Heart left ventricle (tissue), 16 donors: ENCODE data around the gene DUSP22. TPM values are rescaled to one million over a fixed set of nuclear protein-coding genes. Genes with fewer than 3 reads are reported as not detected.

Source experiments
- ATAC-seq, 4 donors: fragments of 200-7000 bp; cut with Tn5 transposase; one replicate each; pipeline ENCODE4 v1.9.1; 2020 to 2022; ENCODE audit warnings: moderate library complexity in 4 of 4, mild to moderate bottlenecking in 3 of 4, moderate number of reproducible peaks in 1 of 4
- DNase-seq, 5 donors: peaks; one replicate each; pipeline ENCODE4 v3.0.0-alpha.2; 2020
- H3K27ac ChIP-seq, 12 donors: fragments of 200-600 bp; sonication (generic) in 4 of 12; one replicate each; pipeline versions ENCODE4 v1.5.0 to v1.8.0; 2016 to 2022; ENCODE audit warnings: mild to moderate bottlenecking in 2 of 12
- H3K27me3 ChIP-seq, 9 donors: fragments of 200-600 bp; sonication (generic) in 2 of 9; one replicate each; pipeline versions ENCODE4 v1.5.1 to v1.8.0; 2016 to 2022; ENCODE audit warnings: mild to moderate bottlenecking in 3 of 9
- H3K36me3 ChIP-seq, 9 donors: fragments of 200-600 bp; sonication (generic) in 2 of 9; one replicate each; pipeline versions ENCODE4 v1.5.0 to v1.8.0; 2018 to 2022; ENCODE audit warnings: mild to moderate bottlenecking in 2 of 9
- H3K4me1 ChIP-seq, 12 donors: fragments of 200-600 bp; sonication (generic) in 4 of 12; one replicate each; pipeline versions ENCODE4 v1.5.0 to v1.8.0; 2016 to 2022; ENCODE audit warnings: mild to moderate bottlenecking in 3 of 12
- H3K4me3 ChIP-seq, 12 donors: fragments of 200-600 bp; sonication (generic) in 4 of 12; one replicate each; pipeline versions ENCODE4 v1.5.0 to v1.8.0; 2017 to 2022; ENCODE audit warnings: mild to moderate bottlenecking in 9 of 12, moderate library complexity in 4 of 12
- H3K9me3 ChIP-seq, 12 donors: fragments of 200-600 bp; sonication (generic) in 4 of 12; one replicate each; pipeline versions ENCODE4 v1.5.0 to v1.8.0; 2016 to 2022; ENCODE audit warnings: mild to moderate bottlenecking in 1 of 12
- POLR2A ChIP-seq, 2 donors: fragments of 450-650 bp; IDR thresholded peaks; one replicate each; pipeline ENCODE4 v1.6.1; 2017; ENCODE audit warnings: antibody characterized with exemption in 2 of 2, mild to moderate bottlenecking in 2 of 2, moderate library complexity in 2 of 2
- WGBS, 4 donors: extraction: QIAGEN DNeasy Blood & Tissue Kit in 2 of 4; methylation state at CpG; one replicate each; pipeline versions ENCODE4 v1.1.5 to v1.1.7; 2013 to 2018; 5-methylcytosine and 5-hydroxymethylcytosine counted together
- intact Hi-C, 10 donors: fragments of 100-400 bp; cut with DNase I; formaldehyde crosslinking; loops; one replicate each; pipeline versions ENCODE4 v1.11.1 to v1.14.2; 2022
- polyA plus RNA-seq, 2 donors: library from polyadenylated mRNA; stranded (reverse); fragments of 200-250 nt; gene quantifications; one replicate each; pipeline ENCODE4 v1.2.3, GENCODE V29; 2013
- total RNA-seq, 9 donors: library from RNA; depleted of rRNA in 2 of 9; stranded (reverse); fragments of >200 nt in 2 of 9; fragmentation: NEBNext Ultra II Directional in 3 of 9; extraction: Animal tissue kit (Norgen Biotek cat#: 25700) in 3 of 9; gene quantifications; one replicate each; pipeline versions ENCODE4 v1.1.0 to v1.2.4, GENCODE V29; 2016 to 2023
- TF ChIP-seq, protein P1 (sequence below), 12 donors: fragments of 200-600 bp; sonication (generic) in 4 of 12; IDR thresholded peaks; one replicate each; pipeline versions ENCODE4 v1.5.0 to v1.8.0; 2018 to 2022; ENCODE audit warnings: antibody characterized with exemption in 12 of 12, mild to moderate bottlenecking in 5 of 12
- donor health status: ischemic (EF 13 %, LVEDD 7.1; RV severe dilation, severe dysfunction).
- donor health status: healthy with polysubstance abuse.
- donor health status: DM: no; HTN: yes; CAD: no.
- donor health status: DM: no; HTN: no; CAD: no.
- donor health status: ischemic (EF 25% LVEDD 6.9; RV normal size, moderate dysfunction).
- donor health status: ischemic (EF 25% LVEDD 5.7; RV mildly dilated, moderate dysfunction).
- donor health status: healthy.
- donor health status: DM: yes; HTN: yes; CAD: no.
- donor health status: ischemic (EF 35%, LVEDD 5.7; RV mildly dilated, moderate dysfunction).
- donor health status: nonischemic (EF 11% LVEDD 7.7; RV severe dilation, severe dysfunction).
- donor health status: DM: yes; HTN: yes; CAD: no.
- donor health status: PGD.
- donor health status: ischemic (EF 29% LVEDD 5.4; RV normal size, mild dysfunction).
- donor health status: nonischemic (EF 23%, LVEDD 6.1; RV moderate dilation, normal function).

DUSP22 gene
- total and polyA plus RNA-seq, 11 donors: 33.4 to 79.9 (median 48.2) TPM

DNA sequence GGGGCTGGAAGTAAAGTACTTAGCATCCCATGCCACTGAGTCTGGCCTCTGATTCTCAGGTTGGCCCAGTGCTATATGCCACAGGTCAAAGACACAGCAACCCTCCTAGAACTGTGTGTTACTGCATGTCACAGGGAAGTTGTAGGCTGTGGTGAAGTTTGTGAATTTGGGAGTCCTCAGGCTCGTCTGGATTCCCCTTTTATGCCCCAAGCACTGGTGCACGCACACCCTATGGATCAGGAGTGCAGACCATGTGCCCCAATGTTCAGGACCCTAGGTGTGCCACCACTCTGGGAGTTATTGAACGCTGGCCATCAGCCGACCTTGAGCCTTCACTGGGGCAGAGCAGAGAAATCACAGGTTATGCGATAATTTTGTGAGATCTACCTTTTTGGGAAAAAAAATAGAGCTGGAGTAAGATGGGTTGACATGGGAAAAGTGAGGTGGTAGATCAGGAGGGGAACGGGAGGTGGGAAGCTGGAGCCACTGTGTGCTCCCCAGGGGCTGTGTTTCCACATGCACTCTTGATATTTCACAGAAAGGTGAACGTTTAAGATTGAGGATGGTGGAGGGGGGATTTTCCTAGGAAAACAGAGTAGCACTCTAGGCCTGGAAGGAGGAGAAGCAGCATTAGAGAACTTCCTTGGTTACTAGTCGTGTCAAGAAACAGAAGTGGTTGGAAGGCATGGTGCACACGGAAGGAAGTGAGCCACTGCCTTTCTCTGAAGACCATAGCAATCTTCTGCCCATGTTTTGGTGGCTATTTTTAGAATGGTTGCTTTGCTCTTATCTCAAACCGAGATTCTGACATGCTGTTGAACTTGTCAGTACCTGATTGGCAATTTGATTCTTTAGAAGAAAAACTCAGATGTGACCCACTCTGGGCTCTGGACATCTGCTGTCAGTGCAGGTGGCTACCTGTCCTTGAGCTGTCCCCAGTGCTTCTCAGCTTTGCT lies 44.1 kb downstream of the DUSP22 start:
- DNase-seq (no peak), ATAC-seq (peak in 3 of 4 donors; percentile 32 to 50 (median 33))
- no peaks in the 10 kb centered on the region for H3K9me3 ChIP-seq

DNA sequence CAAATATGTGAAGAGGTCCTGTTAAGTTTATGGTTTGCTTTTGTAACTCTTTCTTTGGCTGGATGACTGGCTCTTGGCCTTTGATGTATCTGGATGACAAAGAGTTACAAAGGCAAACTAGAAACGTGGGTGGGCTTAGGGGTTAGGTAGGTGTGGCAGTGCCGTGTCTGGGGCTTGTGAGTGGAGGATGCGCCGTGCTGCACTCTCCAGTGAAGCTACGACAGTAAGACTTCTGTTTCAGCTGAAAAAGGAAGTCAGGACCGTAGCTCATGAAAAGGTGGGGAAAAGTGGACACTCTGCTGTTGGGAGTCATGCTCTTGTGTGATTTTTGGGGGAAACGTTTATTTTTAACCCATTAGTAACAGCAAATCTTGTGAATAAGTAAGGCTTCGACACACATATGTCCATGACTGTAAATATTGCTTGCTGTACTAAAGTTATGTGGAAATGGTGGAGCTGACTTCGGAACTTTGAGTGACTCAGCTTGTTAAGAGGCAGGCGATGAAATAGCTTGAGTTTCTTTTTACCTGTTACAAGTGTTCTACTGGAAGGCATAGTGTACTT lies 45.6 kb downstream of the DUSP22 start:
- Histone ChIP-seq H3K27ac (peak overlapping the region in 1 of 12 donors; percentile 16), H3K9me3 (no peaks in the 10 kb centered on the region), H3K4me1 (peaks cover 0 to 93% (median 34%) of the 10 kb centered on the region in 12 donors), H3K4me3 (no peak overlapping the region), H3K36me3 (no peaks in the 10 kb centered on the region), H3K27me3 (no peaks in the 10 kb centered on the region)
- ATAC-seq (no peak), DNase-seq (no peak)
- intact Hi-C loops: loop anchor here in 1 of 10 donors (5.0 kb wide), 1 partner anchor 46 kb away; the partner anchor contains the start of gene DUSP22
- WGBS, 4 donors: 65 to 69% (median 68%) methylated on average over 10 of the region's 10 CpGs
- TF ChIP-seq, protein P1, sequence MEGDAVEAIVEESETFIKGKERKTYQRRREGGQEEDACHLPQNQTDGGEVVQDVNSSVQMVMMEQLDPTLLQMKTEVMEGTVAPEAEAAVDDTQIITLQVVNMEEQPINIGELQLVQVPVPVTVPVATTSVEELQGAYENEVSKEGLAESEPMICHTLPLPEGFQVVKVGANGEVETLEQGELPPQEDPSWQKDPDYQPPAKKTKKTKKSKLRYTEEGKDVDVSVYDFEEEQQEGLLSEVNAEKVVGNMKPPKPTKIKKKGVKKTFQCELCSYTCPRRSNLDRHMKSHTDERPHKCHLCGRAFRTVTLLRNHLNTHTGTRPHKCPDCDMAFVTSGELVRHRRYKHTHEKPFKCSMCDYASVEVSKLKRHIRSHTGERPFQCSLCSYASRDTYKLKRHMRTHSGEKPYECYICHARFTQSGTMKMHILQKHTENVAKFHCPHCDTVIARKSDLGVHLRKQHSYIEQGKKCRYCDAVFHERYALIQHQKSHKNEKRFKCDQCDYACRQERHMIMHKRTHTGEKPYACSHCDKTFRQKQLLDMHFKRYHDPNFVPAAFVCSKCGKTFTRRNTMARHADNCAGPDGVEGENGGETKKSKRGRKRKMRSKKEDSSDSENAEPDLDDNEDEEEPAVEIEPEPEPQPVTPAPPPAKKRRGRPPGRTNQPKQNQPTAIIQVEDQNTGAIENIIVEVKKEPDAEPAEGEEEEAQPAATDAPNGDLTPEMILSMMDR (IDR thresholded peaks at IDR 0.05): no peak
- TF ChIP-seq POLR2A (IDR thresholded peaks at IDR 0.05): no peak

More for the DNA sequence above, 44.1 kb downstream of the DUSP22 start:
- Histone ChIP-seq H3K36me3 (no peaks in the 10 kb centered on the region), H3K27ac (peak overlapping the region in 1 of 12 donors; percentile 73), H3K4me1 (peaks cover 0 to 91% (median 31%) of the 10 kb centered on the region in 12 donors), H3K4me3 (no peak overlapping the region), H3K27me3 (no peaks in the 10 kb centered on the region)
- 59 to 63% (median 60%) methylated on average over 10 of the region's 10 CpGs for WGBS, 4 donors
- no peak for TF ChIP-seq POLR2A (IDR thresholded peaks at IDR 0.05)
- TF ChIP-seq, protein P1 (IDR thresholded peaks at IDR 0.05): no peak
- intact Hi-C loops: loop anchor here in 1 of 10 donors (5.0 kb wide), 1 partner anchor 44 kb away; the partner anchor contains the start of gene DUSP22

DNA sequence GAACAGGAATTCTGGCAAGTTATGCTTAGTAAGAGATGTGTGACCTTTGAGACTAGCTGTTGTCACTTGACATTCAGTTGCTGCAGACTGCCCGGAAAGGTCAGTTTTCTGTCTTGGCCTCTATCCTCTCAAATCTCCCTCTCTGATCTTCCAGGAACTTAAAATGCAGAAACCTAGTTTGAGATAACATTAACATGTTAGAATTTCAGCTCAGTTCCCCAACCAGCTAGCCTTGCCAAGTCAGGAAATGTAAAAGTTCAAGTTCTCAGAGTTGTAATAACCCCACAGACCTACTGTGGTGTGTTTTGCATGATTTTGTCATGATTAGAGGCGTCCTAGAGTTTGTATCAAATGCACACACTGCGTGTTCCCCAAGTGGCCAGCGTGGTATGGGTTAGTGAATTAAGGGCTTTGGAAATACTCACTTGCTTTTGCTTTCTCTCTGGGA lies 46.6 kb downstream of the DUSP22 start:
- ATAC-seq: no peak
- 62 to 72% (median 66%) methylated on average over 4 of the region's 4 CpGs for WGBS, 4 donors
- no peak overlapping the region for H3K27ac ChIP-seq
- DNase-seq: no peak
- TF ChIP-seq POLR2A (IDR thresholded peaks at IDR 0.05): no peak
- TF ChIP-seq, protein P1 (IDR thresholded peaks at IDR 0.05): no peak
- intact Hi-C loops: loop anchor here in 1 of 10 donors (5.0 kb wide), 1 partner anchor 47 kb away; the partner anchor contains the start of gene DUSP22
- no peak overlapping the region for H3K4me3 ChIP-seq
- no peaks in the 10 kb centered on the region for H3K36me3 ChIP-seq
- H3K27me3 ChIP-seq: no peaks in the 10 kb centered on the region
- peaks cover 0 to 90% (median 39%) of the 10 kb centered on the region in 12 donors for H3K4me1 ChIP-seq
- no peaks in the 10 kb centered on the region for H3K9me3 ChIP-seq

GRCh38 chr6:339480-339879 lies 47.2 kb downstream of the DUSP22 start:
- peaks cover 0 to 87% (median 39%) of the 10 kb centered on the region in 12 donors for H3K4me1 ChIP-seq
- no peak overlapping the region for H3K27ac ChIP-seq

More at GRCh38 chr6:339480-339879, 47.2 kb downstream of the DUSP22 start:
- WGBS, 4 donors: 73 to 77% (median 75%) methylated on average over 5 of the region's 5 CpGs
- Histone ChIP-seq H3K27me3 (no peaks in the 10 kb centered on the region), H3K9me3 (no peaks in the 10 kb centered on the region), H3K4me3 (no peak overlapping the region), H3K36me3 (no peaks in the 10 kb centered on the region)
- ATAC-seq (no peak), DNase-seq (no peak)
- intact Hi-C loops: loop anchor here in 1 of 10 donors (5.0 kb wide), 1 partner anchor 47 kb away; the partner anchor contains the start of gene DUSP22
- TF ChIP-seq POLR2A (IDR thresholded peaks at IDR 0.05): no peak
- TF ChIP-seq, protein P1 (IDR thresholded peaks at IDR 0.05): no peak
